IMR-90 (cell line): ENCODE data around the gene TMEM131. TPM values are rescaled to one million over a fixed set of nuclear protein-coding genes. Genes with fewer than 3 reads are reported as not detected.

Source experiments
- ATAC-seq: fragments of 200-7000 bp; cut with Tn5 transposase; 2 replicates; pipeline ENCODE4 v1.9.1; 2020; ENCODE audit warnings: low read depth, mild to moderate bottlenecking, moderate library complexity
- BruUV-seq: library from RNA; stranded (reverse); fragments of 400-500 nt; replicated peaks from 2 replicates; lab custom pipeline; 2021; lab: Mats Ljungman, UMichigan
- CTCF ChIA-PET: fragments of 300-600 bp; formaldehyde crosslinking; extraction: SDS; loops from one replicate; lab custom pipeline; 2021; ENCODE audit warnings: antibody characterized with exemption; lab: Yijun Ruan, JAX
- POLR2A ChIA-PET: fragments of 300-600 bp; sonication (Branson Sonifier 250); formaldehyde crosslinking; loops from one replicate; lab custom pipeline; 2022; ENCODE audit warnings: antibody characterized with exemption; ENCODE audit not compliant: unreplicated experiment; lab: Charles Lee
- DNase-seq: peaks from one replicate; pipeline ENCODE4 v3.0.0; 2013
- H2AFZ ChIP-seq: replicated peaks from 2 replicates; pipeline ENCODE3; 2013; ENCODE audit warnings: low read length, mild to moderate bottlenecking; ENCODE audit not compliant: poor library complexity
- H2AK5ac ChIP-seq: 2 replicates; pipeline ENCODE4 v1.6.1; 2013; ENCODE audit warnings: low read depth, low read length, inconsistent platforms
- H2AK9ac ChIP-seq: replicated peaks from 2 replicates; pipeline ENCODE3; 2013; ENCODE audit warnings: mild to moderate bottlenecking, low read depth, low read length, moderate library complexity; ENCODE audit not compliant: poor library complexity
- H2BK120ac ChIP-seq: 2 replicates; pipeline ENCODE4 v1.6.1; 2013; ENCODE audit warnings: low read depth, low read length, inconsistent platforms
- H2BK15ac ChIP-seq: 3 replicates; pipeline ENCODE4 v1.6.1; 2013; ENCODE audit warnings: low read depth, low read length, inconsistent platforms
- H2BK20ac ChIP-seq: 2 replicates; pipeline ENCODE4 v1.6.1; 2013; ENCODE audit warnings: low read depth, mild to moderate bottlenecking, inconsistent platforms, low read length, moderate library complexity
- H2BK5ac ChIP-seq: 2 replicates; pipeline ENCODE4 v1.6.1; 2013; ENCODE audit warnings: mild to moderate bottlenecking, low read depth, low read length, inconsistent platforms; ENCODE audit not compliant: poor library complexity, severe bottlenecking
- H3K14ac ChIP-seq: replicated peaks from 2 replicates; pipeline ENCODE4 v1.6.1; 2013; ENCODE audit warnings: low read depth, low read length, inconsistent platforms
- H3K18ac ChIP-seq: 2 replicates; pipeline ENCODE4 v1.6.1; 2013; ENCODE audit warnings: low read depth, low read length, control low read depth
- H3K23ac ChIP-seq: 2 replicates; pipeline ENCODE4 v1.6.1; 2013; ENCODE audit warnings: low read depth, low read length, inconsistent platforms
- H3K27ac ChIP-seq: 2 replicates; pipeline ENCODE4 v1.5.1; 2013; ENCODE audit warnings: mild to moderate bottlenecking, control low read depth, low read length; ENCODE audit not compliant: insufficient read depth
- H3K27me3 ChIP-seq: 2 replicates; pipeline ENCODE4 v1.6.1; 2013; ENCODE audit warnings: low read length; ENCODE audit not compliant: control insufficient read depth, insufficient read depth
- H3K36me3 ChIP-seq: 2 replicates; pipeline ENCODE4 v1.6.1; 2013; ENCODE audit warnings: low read length, mixed read lengths; ENCODE audit not compliant: control insufficient read depth, insufficient read depth
- H3K4ac ChIP-seq: 2 replicates; pipeline ENCODE4 v1.6.1; 2013; ENCODE audit warnings: low read depth, low read length, inconsistent platforms
- H3K4me1 ChIP-seq: 2 replicates; pipeline ENCODE4 v1.6.1; 2013; ENCODE audit warnings: low read length, mixed read lengths; ENCODE audit not compliant: control insufficient read depth, insufficient read depth
- H3K4me2 ChIP-seq: 2 replicates; pipeline ENCODE4 v1.6.1; 2013; ENCODE audit warnings: low read depth, mild to moderate bottlenecking, control low read depth, low read length, moderate library complexity
- H3K4me3 ChIP-seq: 2 replicates; pipeline ENCODE4 v1.5.1; 2013; ENCODE audit warnings: low read depth, mild to moderate bottlenecking, control low read depth, low read length, moderate library complexity; ENCODE audit not compliant: insufficient read depth
- H3K56ac ChIP-seq: 2 replicates; pipeline ENCODE4 v1.6.1; 2013; ENCODE audit warnings: low read length, inconsistent platforms; ENCODE audit not compliant: insufficient read depth; ENCODE audit errors: extremely low read depth
- H3K79me1 ChIP-seq, 2 experiments: 2 replicates each; pipeline ENCODE4 v1.6.1; 2013; ENCODE audit warnings: low read length in 2 of 2, inconsistent platforms in 1 of 2, low read depth in 1 of 2
- H3K9ac ChIP-seq: 2 replicates; pipeline ENCODE4 v1.6.1; 2013; ENCODE audit warnings: low read depth, low read length, control low read depth
- H3K9me1 ChIP-seq: 2 replicates; pipeline ENCODE4 v1.6.1; 2013; ENCODE audit warnings: low read length, inconsistent platforms; ENCODE audit not compliant: insufficient read depth
- H3K9me3 ChIP-seq: 2 replicates; pipeline ENCODE4 v1.6.1; 2013; ENCODE audit warnings: low read length; ENCODE audit not compliant: control insufficient read depth, insufficient read depth
- H4K20me1 ChIP-seq: 2 replicates; pipeline ENCODE4 v1.6.1; 2013; ENCODE audit warnings: low read length, inconsistent platforms; ENCODE audit not compliant: insufficient read depth
- H4K5ac ChIP-seq: 2 replicates; pipeline ENCODE4 v1.6.1; 2013; ENCODE audit warnings: mild to moderate bottlenecking, low read depth, low read length, control low read depth
- H4K8ac ChIP-seq, 2 experiments: 2 replicates each; pipeline ENCODE4 v1.6.1; 2013; ENCODE audit warnings: low read depth in 2 of 2, low read length in 2 of 2, control low read depth in 1 of 2, inconsistent platforms in 1 of 2
- H4K91ac ChIP-seq: 2 replicates; pipeline ENCODE4 v1.6.1; 2013; ENCODE audit warnings: low read depth, low read length, inconsistent platforms; ENCODE audit not compliant: insufficient read depth
- CEBPB ChIP-seq: IDR thresholded peaks from 2 replicates; pipeline ENCODE4 v1.6.1; 2012; ENCODE audit warnings: low read depth, low read length, improper control_type of control experiment
- CHD1 ChIP-seq: IDR thresholded peaks from 2 replicates; pipeline ENCODE4 v1.6.1; 2012; ENCODE audit warnings: low read depth, low read length, improper control_type of control experiment
- CTCF ChIP-seq: conservative IDR thresholded peaks from 2 replicates; pipeline ENCODE4 v1.5.1; 2012; ENCODE audit warnings: mild to moderate bottlenecking, low read depth, low read length, improper control_type of control experiment
- MAFK ChIP-seq: IDR thresholded peaks from 2 replicates; pipeline ENCODE4 v1.6.1; 2012; ENCODE audit warnings: low read depth, low read length, improper control_type of control experiment
- NFE2L2 ChIP-seq: fragments of 150-350 bp; IDR thresholded peaks from 2 replicates; pipeline ENCODE4 v1.6.1; 2016; ENCODE audit warnings: low read depth, mild to moderate bottlenecking, low read length
- POLR2A ChIP-seq: IDR thresholded peaks from 2 replicates; pipeline ENCODE4 v1.6.1; 2012; ENCODE audit warnings: mild to moderate bottlenecking, low read depth, low read length
- RAD21 ChIP-seq: IDR thresholded peaks from 2 replicates; pipeline ENCODE4 v1.6.1; 2012; ENCODE audit warnings: low read length, improper control_type of control experiment
- RFX5 ChIP-seq: IDR thresholded peaks from 2 replicates; pipeline ENCODE4 v1.8.0; 2012; ENCODE audit warnings: low read depth, mild to moderate bottlenecking, low read length, moderate library complexity
- SMC3 ChIP-seq: fragments of 150-350 bp; IDR thresholded peaks from 2 replicates; pipeline ENCODE4 v1.6.1; 2016; ENCODE audit warnings: low read depth, mild to moderate bottlenecking, antibody characterized with exemption, low read length, moderate library complexity
- USF2 ChIP-seq: fragments of 150-350 bp; IDR thresholded peaks from 2 replicates; pipeline ENCODE4 v1.6.1; 2017; ENCODE audit warnings: mild to moderate bottlenecking, antibody characterized with exemption, low read length, low read depth
- whole genome bisulfite sequencing, 2 experiments: methylation state at CpG; one replicate each; pipeline versions ENCODE4 v1.1.5 to v1.1.7; 2013; ENCODE audit warnings: missing lambda C conversion rate in 2 of 2; ENCODE audit not compliant: insufficient read length in 1 of 2; ENCODE audit errors: extremely low coverage in 2 of 2; 5-methylcytosine and 5-hydroxymethylcytosine counted together
- dilution Hi-C: fragments of 300-500 bp; cut with HindIII; formaldehyde crosslinking; loops from one replicate; pipeline ENCODE4 v1.14.3; 2018; ENCODE audit warnings: low sequenced_read_pairs; ENCODE audit not compliant: unreplicated experiment
- in situ Hi-C: fragments of 300-500 bp; cut with MboI; formaldehyde crosslinking; loops from 3 replicates; pipeline ENCODE4 v1.14.3; 2019; ENCODE audit warnings: low sequenced_read_pairs, inconsistent platforms, mixed read lengths
- intact Hi-C: fragments of 100-400 bp; cut with micrococcal nuclease; formaldehyde crosslinking; loops from 2 replicates; pipeline ENCODE4 v1.10.0; 2022
- polyA plus RNA-seq, 3 experiments: library from polyadenylated mRNA; depleted of rRNA; stranded (reverse); fragments of >200 nt; gene quantifications; 2 replicates each; pipeline ENCODE4 v1.2.3, GENCODE V29; 2012; ENCODE audit warnings: low replicate concordance in 1 of 3
- total RNA-seq: library from RNA; depleted of rRNA; stranded (reverse); fragments of >200 nt; gene quantifications from 2 replicates; pipeline ENCODE4 v1.2.3, GENCODE V29; 2012

Gene TMEM131
- total and polyA plus RNA-seq, 2 of the 4 experiments (the other 2 are of a cell fraction) = 13.3 to 14.0 TPM

- ATAC-seq (no peak), DNase-seq (no peak)
- H3K4me2 ChIP-seq = no peak overlapping the region
- no peaks in the 10 kb centered on the region for H4K20me1 ChIP-seq
- H2BK120ac ChIP-seq = no peak overlapping the region
- H2AFZ ChIP-seq = no peak overlapping the region
- no peak overlapping the region for H3K27ac ChIP-seq
- no peak overlapping the region for H3K9ac ChIP-seq
- H4K91ac ChIP-seq = no peak overlapping the region
- no peak overlapping the region for H4K5ac ChIP-seq
- no peaks in the 10 kb centered on the region for H3K9me1 ChIP-seq
- dilution Hi-C loops (no loop called here), in situ Hi-C loops (loop anchor here (10.0 kb wide), 1 partner anchor 677 kb away; no protein-coding TSS in a partner anchor), intact Hi-C loops (loop anchor here (10.0 kb wide), 2 partner anchors 57 to 1127 kb away; no protein-coding TSS in a partner anchor)
- H3K18ac ChIP-seq = no peak overlapping the region
- no peak overlapping the region for H3K4ac ChIP-seq
- H2BK15ac ChIP-seq = no peak overlapping the region
- no peak overlapping the region for H3K23ac ChIP-seq
- peaks cover 20% of the 10 kb centered on the region for H3K27me3 ChIP-seq
- no peaks in the 10 kb centered on the region for H3K79me1 ChIP-seq
- no peak overlapping the region for H3K56ac ChIP-seq
- no peaks in the 10 kb centered on the region for H3K9me3 ChIP-seq
- TF ChIP-seq NFE2L2 (no peak), CEBPB (no peak), RAD21 (no peak), CTCF (no peak), MAFK (no peak), SMC3 (no peak), USF2 (no peak), POLR2A (no peak), CHD1 (no peak), RFX5 (no peak)
- H3K14ac ChIP-seq = no peak overlapping the region
- POLR2A ChIA-PET = no interaction called here
- no peak overlapping the region for H2BK5ac ChIP-seq
- no peak overlapping the region for H2AK5ac ChIP-seq
- no peak overlapping the region for H4K8ac ChIP-seq
- CTCF ChIA-PET = interaction anchor here (0.8 kb wide), 1 partner anchor 117 kb away, joined by 3 read pairs; no protein-coding TSS in a partner anchor
- no peaks in the 10 kb centered on the region for H3K4me1 ChIP-seq
- BruUV-seq = no TSS peak
- H3K36me3 ChIP-seq = no peaks in the 10 kb centered on the region
- H2AK9ac ChIP-seq = no peak overlapping the region
- H3K4me3 ChIP-seq = no peak overlapping the region
- no CpG with 5 or more reads among the region's 4 CpGs for WGBS, 2 experiments
- H2BK20ac ChIP-seq = no peak overlapping the region
Measured at GRCh38 chr2:97708048-97708380, 287.7 kb downstream of the TMEM131 start.
